GM18507 (cell line): Measurements from ENCODE around the gene ARID1A.
A peak's percentile ranks its signal among the peaks of the same experiment; 100 is the strongest.
"Not testable (repeated sequence)": the region's sequence is repeated elsewhere in the genome, so short reads cannot be mapped to it uniquely, and the experiment has no call there.

Source experiments
- DNase-seq: peaks from one replicate; pipeline ENCODE4 v3.0.0; 2011; ENCODE audit warnings: low read depth; ENCODE audit not compliant: insufficient read length; ENCODE audit errors: extremely low spot score
- FAIRE-seq: peaks from 2 replicates; lab custom pipeline; 2011; peaks lifted over from hg19 to GRCh38; lab: Jason Lieb, UNC

ARID1A gene

GRCh38 chr1:26784023-26784871 lies 88.4 kb downstream of the ARID1A start:
- FAIRE-seq, result no peak
- no peak for DNase-seq

- FAIRE-seq (no peak), DNase-seq (no peak)
These were observed 89.1 kb downstream of the ARID1A start for GRCh38 chr1:26784886-26785285.

GRCh38 chr1:26785611-26786436 lies 90.0 kb downstream of the ARID1A start:
- DNase-seq (no peak), FAIRE-seq (no peak)

GRCh38 chr1:26786437-26787380 lies 90.9 kb downstream of the ARID1A start:
- DNase-seq (no peak), FAIRE-seq (no peak)

- peak; percentile 60 for DNase-seq
- peak; percentile 96 for FAIRE-seq
These were observed 91.5 kb downstream of the ARID1A start for GRCh38 chr1:26787381-26787705.

- DNase-seq (peak; percentile 75), FAIRE-seq (no peak)
These were observed 92.1 kb downstream of the ARID1A start, which contains the start of gene PIGV for GRCh38 chr1:26787706-26788514. Gene PIGV, plus strand, starts transcription at chr1:26787950. Its CDS starts 2,866 bp downstream, at chr1:26790816.

GRCh38 chr1:26788515-26788785 lies 92.6 kb downstream of the ARID1A start:
- DNase-seq, result no peak
- FAIRE-seq, result no peak

GRCh38 chr1:26788836-26789611 lies 93.2 kb downstream of the ARID1A start:
- FAIRE-seq (peak; percentile 93), DNase-seq (peak; percentile 67)

GRCh38 chr1:26789612-26789865 lies 93.7 kb downstream of the ARID1A start:
- FAIRE-seq (no peak), DNase-seq (no peak)

- DNase-seq, result no peak
- no peak for FAIRE-seq
These were observed 94.1 kb downstream of the ARID1A start for GRCh38 chr1:26789931-26790330.

GRCh38 chr1:26790551-26790953 lies 94.7 kb downstream of the ARID1A start:
- FAIRE-seq, result peak; percentile 72
- DNase-seq, result peak; percentile 20

- DNase-seq (no peak), FAIRE-seq (no peak)
These were observed 95.3 kb downstream of the ARID1A start for GRCh38 chr1:26791148-26791547.

- DNase-seq (no peak), FAIRE-seq (no peak)
These were observed 95.8 kb downstream of the ARID1A start for GRCh38 chr1:26791626-26792025.

- DNase-seq, result no peak
- no peak for FAIRE-seq
These were observed 97.1 kb downstream of the ARID1A start for GRCh38 chr1:26792924-26793323.

- DNase-seq (no peak), FAIRE-seq (no peak)
These were observed 98.6 kb downstream of the ARID1A start for GRCh38 chr1:26794391-26794790.

GRCh38 chr1:26797627-26798026 lies 101.8 kb downstream of the ARID1A start:
- FAIRE-seq, result no peak

GRCh38 chr1:26799479-26800142 lies 103.8 kb downstream of the ARID1A start:
- DNase-seq (no peak), FAIRE-seq (no peak)

More at GRCh38 chr1:26797627-26798026, 101.8 kb downstream of the ARID1A start:
- no peak for DNase-seq

GRCh38 chr1:26803932-26804331 lies 108.1 kb downstream of the ARID1A start:
- not testable (repeated sequence) for FAIRE-seq, DNase-seq
